K562 (cell line): ENCODE results near the gene SPATA17. TPM values are rescaled to one million over a fixed set of nuclear protein-coding genes. Genes with fewer than 3 reads are reported as not detected.

ENCODE experiments used
- ATAC-seq: fragments of 200-7000 bp; cut with Tn5 transposase; 3 replicates; pipeline ENCODE4 v1.9.1; 2020; ENCODE audit warnings: moderate library complexity
- BruUV-seq: library from RNA; stranded (reverse); fragments of 400-500 nt; replicated peaks from 2 replicates; lab custom pipeline; 2021; lab: Mats Ljungman, UMichigan
- CTCF ChIA-PET: fragments of 300-600 bp; formaldehyde crosslinking; extraction: SDS; loops from one replicate; lab custom pipeline; 2021; ENCODE audit warnings: low intra/inter-chr PET ratio; lab: Yijun Ruan, JAX
- POLR2A ChIA-PET: fragments of 300-600, 350-650 bp; sonication (Branson Sonifier 250); formaldehyde crosslinking; extraction: SDS; loops from one replicate; lab custom pipeline; 2021; ENCODE audit warnings: antibody characterized with exemption, inconsistent platforms; lab: Yijun Ruan, JAX
- DNase-seq, 4 experiments: peaks; one replicate each; pipeline versions ENCODE4 v3.0.0 to v3.0.0-alpha.2; 2011 to 2018; ENCODE audit warnings: low spot score in 3 of 4, mixed read lengths in 3 of 4; ENCODE audit errors: extremely low read depth in 1 of 4
- FAIRE-seq: peaks from 2 replicates; lab custom pipeline; 2011; peaks lifted over from hg19 to GRCh38; lab: Jason Lieb, UNC
- H2AFZ ChIP-seq: 2 replicates; pipeline ENCODE4 v1.6.0; 2011; ENCODE audit warnings: low read depth, low read length, control low read depth, inconsistent platforms
- H3K27ac ChIP-seq: fragments of 200-600 bp; 3 replicates; pipeline ENCODE4 v1.8.0; 2011; ENCODE audit warnings: low read depth, mild to moderate bottlenecking, control low read depth, inconsistent platforms, low read length, moderate library complexity, mixed read lengths; ENCODE audit errors: extremely low read depth
- H3K27me3 ChIP-seq, 2 experiments: fragments of 300-600 bp in 1 of 2; 2 replicates in 1 of 2; 3 replicates in 1 of 2; pipeline versions ENCODE4 v1.6.0 to v1.8.0; 2011; ENCODE audit warnings: inconsistent platforms in 2 of 2, low read length in 2 of 2, mild to moderate bottlenecking in 1 of 2, mixed read lengths in 1 of 2, moderate library complexity in 1 of 2; ENCODE audit not compliant: control insufficient read depth in 2 of 2, insufficient read depth in 2 of 2
- H3K36me3 ChIP-seq: fragments of 300-600 bp; 3 replicates; pipeline ENCODE4 v1.8.0; 2011; ENCODE audit warnings: mild to moderate bottlenecking, low read length, inconsistent platforms; ENCODE audit not compliant: control insufficient read depth, insufficient read depth
- H3K4me1 ChIP-seq, 2 experiments: fragments of 200-600 bp in 1 of 2; replicated peaks in 1 of 2; 2 replicates in 1 of 2; 3 replicates in 1 of 2; pipeline versions ENCODE4 v1.5.1 to v1.8.0; 2011; ENCODE audit warnings: inconsistent platforms in 2 of 2, low read length in 2 of 2, mild to moderate bottlenecking in 1 of 2, mixed read lengths in 1 of 2, moderate library complexity in 1 of 2; ENCODE audit not compliant: control insufficient read depth in 2 of 2, insufficient read depth in 2 of 2
- H3K4me2 ChIP-seq: 2 replicates; pipeline ENCODE4 v1.6.1; 2011; ENCODE audit warnings: low read length, control low read depth, inconsistent platforms, mixed read lengths; ENCODE audit not compliant: insufficient read depth
- H3K4me3 ChIP-seq: fragments of 200-600 bp; sonication (generic), shearing (Covaris generic); 2 replicates; pipeline ENCODE4 v1.5.1; 2016; ENCODE audit warnings: control low read depth, inconsistent platforms
- H3K79me2 ChIP-seq: fragments of 200-600 bp; 3 replicates; pipeline ENCODE4 v1.8.0; 2011; ENCODE audit warnings: low read length, inconsistent platforms; ENCODE audit not compliant: control insufficient read depth, insufficient read depth
- H3K9ac ChIP-seq, 2 experiments: 2 replicates each; pipeline versions ENCODE4 v1.6.0 to v1.6.1; 2011; ENCODE audit warnings: low read depth in 2 of 2, low read length in 2 of 2, control low read depth in 1 of 2, inconsistent platforms in 1 of 2, mild to moderate bottlenecking in 1 of 2, mixed read lengths in 1 of 2; ENCODE audit not compliant: insufficient read depth in 1 of 2
- H3K9me1 ChIP-seq: one replicate; pipeline ENCODE4 v1.6.0; 2011; ENCODE audit warnings: inconsistent platforms, mild to moderate bottlenecking, low read length, moderate library complexity; ENCODE audit not compliant: control insufficient read depth, insufficient read depth
- H3K9me3 ChIP-seq: replicated peaks from 2 replicates; pipeline ENCODE4 v1.5.1; 2011; ENCODE audit warnings: low read depth, low read length, inconsistent platforms; ENCODE audit not compliant: control insufficient read depth, insufficient read depth
- H4K20me1 ChIP-seq: replicated peaks from 2 replicates; pipeline ENCODE4 v1.6.1; 2011; ENCODE audit warnings: low read length, inconsistent platforms, mixed read lengths; ENCODE audit not compliant: control insufficient read depth, insufficient read depth
- ARHGAP35 ChIP-seq: fragments of 450-650 bp; IDR thresholded peaks from 2 replicates; pipeline ENCODE4 v1.6.1; 2018; ENCODE audit not compliant: partially characterized antibody
- CEBPG ChIP-seq, 3 experiments: fragments of 200-800 bp in 1 of 3; sonication (Bioruptor generic) in 1 of 3; sonication (generic) in 1 of 3; formaldehyde crosslinking in 1 of 3; IDR thresholded peaks in 2 of 3; conservative IDR thresholded peaks in 1 of 3; 2 replicates each; pipeline versions ENCODE4 v1.6.1 to v1.8.0; 2016 to 2022; ENCODE audit warnings: missing compliant biosample characterization in 2 of 3, missing genetic modification characterization in 2 of 3, mild to moderate bottlenecking in 1 of 3, missing genetic modification reagents in 1 of 3
- DDX20 ChIP-seq: fragments of 450-650 bp; IDR thresholded peaks from 2 replicates; pipeline ENCODE4 v1.6.1; 2016; ENCODE audit warnings: missing genetic modification characterization, low read depth, mild to moderate bottlenecking, missing compliant biosample characterization, moderate library complexity
- ETS2 ChIP-seq: IDR thresholded peaks from 2 replicates; pipeline ENCODE4 v1.6.1; 2016; ENCODE audit warnings: borderline replicate concordance, missing genetic modification characterization, mild to moderate bottlenecking, moderate library complexity, missing compliant biosample characterization; ENCODE audit not compliant: poor library complexity, severe bottlenecking
- HDGF ChIP-seq: fragments of 450-650 bp; IDR thresholded peaks from 2 replicates; pipeline ENCODE4 v1.6.1; 2016
- MBD2 ChIP-seq: sonication (generic); IDR thresholded peaks from 2 replicates; pipeline ENCODE4 v1.6.1; 2016; ENCODE audit warnings: low read depth, borderline replicate concordance
- NUFIP1 ChIP-seq: fragments of 450-650 bp; IDR thresholded peaks from 2 replicates; pipeline ENCODE4 v1.6.1; 2018; ENCODE audit not compliant: partially characterized antibody
- POLR2A ChIP-seq: fragments of 450-650 bp; conservative IDR thresholded peaks from 2 replicates; pipeline ENCODE4 v1.6.1; 2016
- PRMT5 ChIP-seq: sonication (generic); formaldehyde crosslinking; IDR thresholded peaks from 2 replicates; pipeline ENCODE4 v1.5.0; 2020; ENCODE audit warnings: missing genetic modification reagents
- ZNF12 ChIP-seq: sonication (generic); formaldehyde crosslinking; IDR thresholded peaks from 2 replicates; pipeline ENCODE4 v1.4.0; 2020; ENCODE audit warnings: mild to moderate bottlenecking, missing genetic modification reagents
- ZNF785 ChIP-seq: fragments of 250-450 bp; sonication (Bioruptor Pico); IDR thresholded peaks from 2 replicates; pipeline ENCODE4 v1.4.0; 2020; ENCODE audit warnings: mild to moderate bottlenecking
- WGBS: fragments of 100-300 bp; shearing (Covaris generic); methylation state at CpG from one replicate; pipeline ENCODE4 v1.1.6; 2016; ENCODE audit warnings: low coverage, mixed read lengths; ENCODE audit not compliant: insufficient coverage; ENCODE audit errors: missing lambda C conversion rate; 5-methylcytosine and 5-hydroxymethylcytosine counted together
- in situ Hi-C: fragments of 300-500 bp; cut with MboI; formaldehyde crosslinking; loops from 4 replicates; pipeline ENCODE4 v1.15.0; 2018; ENCODE audit warnings: inconsistent platforms, mixed read lengths
- intact Hi-C: fragments of 100-400 bp; cut with micrococcal nuclease; formaldehyde crosslinking; loops from 2 replicates; pipeline ENCODE4 v1.14.2; 2022
- polyA plus RNA-seq, 8 experiments: library from polyadenylated mRNA; depleted of rRNA in 4 of 8; stranded (reverse) in 5 of 8; unstranded in 3 of 8; fragments of >200 nt; fragmentation: Nextera tagmentation in 2 of 8; fragmentation: Illumina TruSeq in 1 of 8; extraction: Ambion mirVana in 2 of 8; extraction: Trizol in 1 of 8; gene quantifications; 2 replicates each; pipeline versions ENCODE4 v1.2.1 to v1.2.3, GENCODE V29; 2011 to 2014; ENCODE audit warnings: inconsistent platforms in 1 of 8, missing spikeins in 1 of 8
- total RNA-seq, 7 experiments: library from RNA; depleted of rRNA in 6 of 7; stranded (reverse); fragments of >200 nt in 6 of 7; fragmentation: Illumina TruSeq in 2 of 7; extraction: Trizol in 2 of 7; gene quantifications; 2 replicates each; pipeline versions ENCODE4 v1.2.1 to v1.2.3, GENCODE V29; 2011 to 2021; ENCODE audit warnings: low replicate concordance in 1 of 7
- TF ChIP-seq, protein P1 (sequence below): fragments of 450-650 bp; IDR thresholded peaks from 2 replicates; pipeline ENCODE4 v1.6.1; 2017; ENCODE audit warnings: antibody characterized with exemption
- TF ChIP-seq, protein P2 (sequence below): sonication (generic); formaldehyde crosslinking; IDR thresholded peaks from 2 replicates; pipeline ENCODE4 v1.9.0; 2022; ENCODE audit warnings: mild to moderate bottlenecking, missing genetic modification reagents
- TF ChIP-seq, protein P3 (sequence below): sonication (generic); formaldehyde crosslinking; IDR thresholded peaks from 2 replicates; pipeline ENCODE4 v1.8.1; 2022; ENCODE audit warnings: missing genetic modification reagents
- TF ChIP-seq, protein P4 (sequence below): fragments of 250-450 bp; sonication (Bioruptor Pico); IDR thresholded peaks from 2 replicates; pipeline ENCODE4 v1.8.0; 2022; ENCODE audit warnings: moderate library complexity, mild to moderate bottlenecking, inconsistent platforms

Gene SPATA17
- total and polyA plus RNA-seq, 9 of the 15 experiments (the other 6 are each of a cell fraction or from before 2014, with no cell fraction given): 0.04 to 0.11 TPM; not detected in 7

DNA sequence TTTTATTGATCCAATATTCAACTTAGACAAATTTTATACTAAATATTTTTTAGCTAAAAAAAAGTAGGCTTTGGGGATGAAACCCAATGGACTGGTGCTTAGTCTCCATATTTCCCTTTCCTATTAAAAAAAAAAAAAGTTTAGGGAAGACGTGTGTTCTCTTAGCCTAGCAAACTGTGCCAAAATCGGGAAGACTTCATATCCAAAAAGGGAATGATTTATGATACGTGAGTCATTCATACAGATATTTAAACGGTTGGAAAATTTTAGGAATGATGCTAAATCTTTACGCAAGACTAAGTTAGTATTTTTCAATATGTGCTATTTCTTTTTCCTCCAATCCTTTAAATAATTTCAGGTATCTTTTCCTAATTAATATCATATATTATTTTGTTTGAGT is 50.7 kb downstream of the SPATA17 start (continued):
- TF ChIP-seq, protein P1, sequence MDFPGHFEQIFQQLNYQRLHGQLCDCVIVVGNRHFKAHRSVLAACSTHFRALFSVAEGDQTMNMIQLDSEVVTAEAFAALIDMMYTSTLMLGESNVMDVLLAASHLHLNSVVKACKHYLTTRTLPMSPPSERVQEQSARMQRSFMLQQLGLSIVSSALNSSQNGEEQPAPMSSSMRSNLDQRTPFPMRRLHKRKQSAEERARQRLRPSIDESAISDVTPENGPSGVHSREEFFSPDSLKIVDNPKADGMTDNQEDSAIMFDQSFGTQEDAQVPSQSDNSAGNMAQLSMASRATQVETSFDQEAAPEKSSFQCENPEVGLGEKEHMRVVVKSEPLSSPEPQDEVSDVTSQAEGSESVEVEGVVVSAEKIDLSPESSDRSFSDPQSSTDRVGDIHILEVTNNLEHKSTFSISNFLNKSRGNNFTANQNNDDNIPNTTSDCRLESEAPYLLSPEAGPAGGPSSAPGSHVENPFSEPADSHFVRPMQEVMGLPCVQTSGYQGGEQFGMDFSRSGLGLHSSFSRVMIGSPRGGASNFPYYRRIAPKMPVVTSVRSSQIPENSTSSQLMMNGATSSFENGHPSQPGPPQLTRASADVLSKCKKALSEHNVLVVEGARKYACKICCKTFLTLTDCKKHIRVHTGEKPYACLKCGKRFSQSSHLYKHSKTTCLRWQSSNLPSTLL: no peak

DNA sequence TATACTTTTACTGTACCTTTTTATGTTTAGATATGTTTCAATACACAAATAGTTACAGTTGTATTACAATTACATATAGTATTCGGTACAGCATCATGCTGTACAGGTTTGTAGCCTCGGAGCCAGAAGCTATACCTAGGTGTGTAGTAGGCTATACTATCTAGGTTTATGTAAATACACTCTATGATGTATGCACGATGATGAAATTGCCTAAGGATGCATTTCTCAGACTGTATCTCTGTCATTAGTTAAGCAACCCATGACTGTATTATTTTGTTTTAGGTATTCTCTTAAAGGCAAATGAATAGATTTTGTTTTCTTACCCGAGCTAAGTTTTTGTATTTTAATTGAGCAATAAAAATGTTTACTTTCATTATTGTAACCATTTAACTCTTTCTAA is 56.4 kb downstream of the SPATA17 start:
- ChIA-PET POLR2A (no interaction called here), CTCF (no interaction called here)
- Histone ChIP-seq H3K27me3 (no peaks in the 10 kb centered on the region), H3K27ac (no peak overlapping the region), H3K4me2 (no peak overlapping the region), H3K9me1 (no peaks in the 10 kb centered on the region), H3K4me1 (no peaks in the 10 kb centered on the region), H2AFZ (no peak overlapping the region), H3K36me3 (no peaks in the 10 kb centered on the region), H3K4me3 (no peak overlapping the region), H3K9me3 (no peaks in the 10 kb centered on the region), H3K9ac (no peak overlapping the region), H4K20me1 (no peaks in the 10 kb centered on the region), H3K79me2 (no peaks in the 10 kb centered on the region)
- no peak for DNase-seq
- in situ Hi-C loops (no loop called here), intact Hi-C loops (loop anchor here (5.0 kb wide), 1 partner anchor 1950 kb away; no protein-coding TSS in a partner anchor)
- ATAC-seq: no peak
- no peak for TF ChIP-seq DDX20
- TF ChIP-seq, protein P2, sequence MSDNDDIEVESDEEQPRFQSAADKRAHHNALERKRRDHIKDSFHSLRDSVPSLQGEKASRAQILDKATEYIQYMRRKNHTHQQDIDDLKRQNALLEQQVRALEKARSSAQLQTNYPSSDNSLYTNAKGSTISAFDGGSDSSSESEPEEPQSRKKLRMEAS (CRISPR knock-in tag): no peak
- TF ChIP-seq NUFIP1: no peak
- no peak for TF ChIP-seq ZNF12 (CRISPR knock-in tag)
- no peak for TF ChIP-seq CEBPG (CRISPR knock-in tag; IDR thresholded peaks at IDR 0.05)
- TF ChIP-seq CEBPG (tag; conservative IDR thresholded peaks at IDR 0.05 in 1 of 2, IDR thresholded peaks at IDR 0.05 in 1 of 2): no peak
- TF ChIP-seq ZNF785 (CRISPR knock-in tag): no peak
- no peak for TF ChIP-seq POLR2A
- TF ChIP-seq ETS2 (tag): no peak
- TF ChIP-seq PRMT5: no peak
- TF ChIP-seq ARHGAP35: no peak
- TF ChIP-seq HDGF: no peak
- TF ChIP-seq, protein P3, sequence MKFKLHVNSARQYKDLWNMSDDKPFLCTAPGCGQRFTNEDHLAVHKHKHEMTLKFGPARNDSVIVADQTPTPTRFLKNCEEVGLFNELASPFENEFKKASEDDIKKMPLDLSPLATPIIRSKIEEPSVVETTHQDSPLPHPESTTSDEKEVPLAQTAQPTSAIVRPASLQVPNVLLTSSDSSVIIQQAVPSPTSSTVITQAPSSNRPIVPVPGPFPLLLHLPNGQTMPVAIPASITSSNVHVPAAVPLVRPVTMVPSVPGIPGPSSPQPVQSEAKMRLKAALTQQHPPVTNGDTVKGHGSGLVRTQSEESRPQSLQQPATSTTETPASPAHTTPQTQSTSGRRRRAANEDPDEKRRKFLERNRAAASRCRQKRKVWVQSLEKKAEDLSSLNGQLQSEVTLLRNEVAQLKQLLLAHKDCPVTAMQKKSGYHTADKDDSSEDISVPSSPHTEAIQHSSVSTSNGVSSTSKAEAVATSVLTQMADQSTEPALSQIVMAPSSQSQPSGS (CRISPR knock-in tag): no peak
- TF ChIP-seq, protein P4, sequence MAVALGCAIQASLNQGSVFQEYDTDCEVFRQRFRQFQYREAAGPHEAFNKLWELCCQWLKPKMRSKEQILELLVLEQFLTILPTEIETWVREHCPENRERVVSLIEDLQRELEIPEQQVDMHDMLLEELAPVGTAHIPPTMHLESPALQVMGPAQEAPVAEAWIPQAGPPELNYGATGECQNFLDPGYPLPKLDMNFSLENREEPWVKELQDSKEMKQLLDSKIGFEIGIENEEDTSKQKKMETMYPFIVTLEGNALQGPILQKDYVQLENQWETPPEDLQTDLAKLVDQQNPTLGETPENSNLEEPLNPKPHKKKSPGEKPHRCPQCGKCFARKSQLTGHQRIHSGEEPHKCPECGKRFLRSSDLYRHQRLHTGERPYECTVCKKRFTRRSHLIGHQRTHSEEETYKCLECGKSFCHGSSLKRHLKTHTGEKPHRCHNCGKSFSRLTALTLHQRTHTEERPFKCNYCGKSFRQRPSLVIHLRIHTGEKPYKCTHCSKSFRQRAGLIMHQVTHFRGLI (CRISPR knock-in tag): no peak
- TF ChIP-seq MBD2: no peak
- FAIRE-seq: no peak
- 0% methylated on average over 4 of the region's 4 CpGs for WGBS
- no TSS peak for BruUV-seq
